HepG2 (cell line): ENCODE measurements around the gene LDLRAD3.

Source experiments
- BRCA1 ChIP-seq: sonication (generic); formaldehyde crosslinking; IDR thresholded peaks from 2 replicates; pipeline ENCODE4 v1.4.0; 2020; ENCODE audit warnings: missing genetic modification reagents
- CBX1 ChIP-seq: IDR thresholded peaks from one replicate; pipeline ENCODE4 v1.6.1; 2016; ENCODE audit warnings: antibody characterized with exemption, low read depth
- CHD2 ChIP-seq: IDR thresholded peaks from 2 replicates; pipeline ENCODE4 v1.6.1; 2011; ENCODE audit warnings: low read depth, low read length, improper control_type of control experiment
- EP300 ChIP-seq, 3 experiments: sonication (generic) in 1 of 3; formaldehyde crosslinking in 1 of 3; IDR thresholded peaks; 2 replicates each; pipeline versions ENCODE4 v1.5.1 to v1.6.1; 2011 to 2020; ENCODE audit warnings: low read depth in 2 of 3, low read length in 2 of 3, borderline replicate concordance in 1 of 3, improper control_type of control experiment in 1 of 3, mild to moderate bottlenecking in 1 of 3, missing genetic modification reagents in 1 of 3, moderate library complexity in 1 of 3
- HES4 ChIP-seq: sonication (generic); formaldehyde crosslinking; IDR thresholded peaks from 2 replicates; pipeline ENCODE4 v1.9.0; 2021; ENCODE audit warnings: mild to moderate bottlenecking, missing genetic modification reagents, borderline replicate concordance
- ISL2 ChIP-seq: sonication (generic); formaldehyde crosslinking; IDR thresholded peaks from 2 replicates; pipeline ENCODE4 v1.5.0; 2020; ENCODE audit warnings: missing genetic modification reagents
- NR1H2 ChIP-seq: sonication (generic); formaldehyde crosslinking; IDR thresholded peaks from 2 replicates; pipeline ENCODE4 v1.8.1; 2022; ENCODE audit warnings: low read depth, missing genetic modification reagents, borderline replicate concordance
- RFX5 ChIP-seq: IDR thresholded peaks from 2 replicates; pipeline ENCODE4 v1.6.1; 2011; ENCODE audit warnings: low read depth, low read length, improper control_type of control experiment
- TP53 ChIP-seq: sonication (generic); formaldehyde crosslinking; conservative IDR thresholded peaks from 2 replicates; pipeline ENCODE4 v1.4.0; 2020; ENCODE audit warnings: missing genetic modification reagents
- ZKSCAN8 ChIP-seq: IDR thresholded peaks from 2 replicates; pipeline ENCODE4 v1.6.1; 2016; ENCODE audit warnings: borderline replicate concordance, missing genetic modification reagents, missing compliant biosample characterization
- ZNF124 ChIP-seq: sonication (generic); formaldehyde crosslinking; IDR thresholded peaks from 2 replicates; pipeline ENCODE4 v1.4.0; 2020; ENCODE audit warnings: missing genetic modification reagents
- TF ChIP-seq, protein P1 (sequence below): sonication (generic); formaldehyde crosslinking; IDR thresholded peaks from 2 replicates; pipeline ENCODE4 v1.5.0; 2020; ENCODE audit warnings: mild to moderate bottlenecking, missing genetic modification reagents, moderate library complexity
- TF ChIP-seq, protein P2 (sequence below): sonication (generic); formaldehyde crosslinking; IDR thresholded peaks from 2 replicates; pipeline ENCODE4 v1.5.1; 2020; ENCODE audit warnings: missing genetic modification reagents, mild to moderate bottlenecking, borderline replicate concordance

DNA sequence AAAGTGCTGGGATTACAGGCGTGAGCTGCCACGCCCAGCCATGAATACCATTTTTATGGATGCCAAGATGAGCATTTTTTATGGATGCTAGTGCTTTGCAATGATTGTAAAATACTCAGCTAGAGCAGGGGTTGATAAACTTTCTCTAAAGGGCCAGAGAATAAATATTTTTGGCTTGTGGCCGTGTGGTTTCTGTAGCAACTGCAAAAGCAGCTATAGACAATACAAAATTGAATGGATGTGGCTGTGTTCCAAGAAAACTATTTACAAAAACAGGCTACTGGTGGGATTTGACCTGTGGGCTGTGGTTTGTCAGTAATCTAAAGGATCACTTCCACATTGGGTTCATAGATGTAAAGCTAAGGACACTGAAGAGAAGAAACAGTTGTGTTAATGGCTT, 289.3 kb downstream of the LDLRAD3 start:
- TF ChIP-seq, protein P1, sequence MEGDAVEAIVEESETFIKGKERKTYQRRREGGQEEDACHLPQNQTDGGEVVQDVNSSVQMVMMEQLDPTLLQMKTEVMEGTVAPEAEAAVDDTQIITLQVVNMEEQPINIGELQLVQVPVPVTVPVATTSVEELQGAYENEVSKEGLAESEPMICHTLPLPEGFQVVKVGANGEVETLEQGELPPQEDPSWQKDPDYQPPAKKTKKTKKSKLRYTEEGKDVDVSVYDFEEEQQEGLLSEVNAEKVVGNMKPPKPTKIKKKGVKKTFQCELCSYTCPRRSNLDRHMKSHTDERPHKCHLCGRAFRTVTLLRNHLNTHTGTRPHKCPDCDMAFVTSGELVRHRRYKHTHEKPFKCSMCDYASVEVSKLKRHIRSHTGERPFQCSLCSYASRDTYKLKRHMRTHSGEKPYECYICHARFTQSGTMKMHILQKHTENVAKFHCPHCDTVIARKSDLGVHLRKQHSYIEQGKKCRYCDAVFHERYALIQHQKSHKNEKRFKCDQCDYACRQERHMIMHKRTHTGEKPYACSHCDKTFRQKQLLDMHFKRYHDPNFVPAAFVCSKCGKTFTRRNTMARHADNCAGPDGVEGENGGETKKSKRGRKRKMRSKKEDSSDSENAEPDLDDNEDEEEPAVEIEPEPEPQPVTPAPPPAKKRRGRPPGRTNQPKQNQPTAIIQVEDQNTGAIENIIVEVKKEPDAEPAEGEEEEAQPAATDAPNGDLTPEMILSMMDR (CRISPR knock-in tag): no peak
- TF ChIP-seq CHD2 (no peak), BRCA1 (CRISPR knock-in tag) (no peak), EP300 (IDR thresholded peaks at IDR 0.05; ENCODE audit: low read depth in 2 of 2, low read length in 2 of 2) (no peak), EP300 (CRISPR knock-in tag; IDR thresholded peaks at IDR 0.05; ENCODE audit: borderline replicate concordance) (no peak), ZKSCAN8 (CRISPR knock-in tag) (no peak), TP53 (CRISPR knock-in tag) (no peak), NR1H2 (no peak), RFX5 (no peak), CBX1 (no peak), ZNF124 (CRISPR knock-in tag) (no peak), HES4 (CRISPR knock-in tag) (no peak), ISL2 (CRISPR knock-in tag) (no peak)
- TF ChIP-seq, protein P2, sequence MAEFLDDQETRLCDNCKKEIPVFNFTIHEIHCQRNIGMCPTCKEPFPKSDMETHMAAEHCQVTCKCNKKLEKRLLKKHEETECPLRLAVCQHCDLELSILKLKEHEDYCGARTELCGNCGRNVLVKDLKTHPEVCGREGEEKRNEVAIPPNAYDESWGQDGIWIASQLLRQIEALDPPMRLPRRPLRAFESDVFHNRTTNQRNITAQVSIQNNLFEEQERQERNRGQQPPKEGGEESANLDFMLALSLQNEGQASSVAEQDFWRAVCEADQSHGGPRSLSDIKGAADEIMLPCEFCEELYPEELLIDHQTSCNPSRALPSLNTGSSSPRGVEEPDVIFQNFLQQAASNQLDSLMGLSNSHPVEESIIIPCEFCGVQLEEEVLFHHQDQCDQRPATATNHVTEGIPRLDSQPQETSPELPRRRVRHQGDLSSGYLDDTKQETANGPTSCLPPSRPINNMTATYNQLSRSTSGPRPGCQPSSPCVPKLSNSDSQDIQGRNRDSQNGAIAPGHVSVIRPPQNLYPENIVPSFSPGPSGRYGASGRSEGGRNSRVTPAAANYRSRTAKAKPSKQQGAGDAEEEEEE (CRISPR knock-in tag): no peak
